ENCODE measurements around the gene PGLYRP2.

GRCh38 chr19:15466851-15467733 lies 12.2 kb downstream of the PGLYRP2 start:
- TF ChIP-seq CTCF (IDR thresholded peaks at IDR 0.05; ENCODE audit: low read depth, low read length) (no peak), EZH2phosphoT487 (IDR thresholded peaks at IDR 0.05; ENCODE audit: low read depth) (no peak)

Data from OCI-LY3 (cell line).